ENCODE results near the gene KDM3B. TPM values are rescaled to one million over a fixed set of nuclear protein-coding genes. Genes with fewer than 3 reads are reported as not detected.
A peak's percentile ranks its signal among the peaks of the same experiment; 100 is the strongest.

Gene KDM3B
- total and polyA plus RNA-seq, 5 donors, result 22.8 to 56.3 (median 46.7) TPM

DNA sequence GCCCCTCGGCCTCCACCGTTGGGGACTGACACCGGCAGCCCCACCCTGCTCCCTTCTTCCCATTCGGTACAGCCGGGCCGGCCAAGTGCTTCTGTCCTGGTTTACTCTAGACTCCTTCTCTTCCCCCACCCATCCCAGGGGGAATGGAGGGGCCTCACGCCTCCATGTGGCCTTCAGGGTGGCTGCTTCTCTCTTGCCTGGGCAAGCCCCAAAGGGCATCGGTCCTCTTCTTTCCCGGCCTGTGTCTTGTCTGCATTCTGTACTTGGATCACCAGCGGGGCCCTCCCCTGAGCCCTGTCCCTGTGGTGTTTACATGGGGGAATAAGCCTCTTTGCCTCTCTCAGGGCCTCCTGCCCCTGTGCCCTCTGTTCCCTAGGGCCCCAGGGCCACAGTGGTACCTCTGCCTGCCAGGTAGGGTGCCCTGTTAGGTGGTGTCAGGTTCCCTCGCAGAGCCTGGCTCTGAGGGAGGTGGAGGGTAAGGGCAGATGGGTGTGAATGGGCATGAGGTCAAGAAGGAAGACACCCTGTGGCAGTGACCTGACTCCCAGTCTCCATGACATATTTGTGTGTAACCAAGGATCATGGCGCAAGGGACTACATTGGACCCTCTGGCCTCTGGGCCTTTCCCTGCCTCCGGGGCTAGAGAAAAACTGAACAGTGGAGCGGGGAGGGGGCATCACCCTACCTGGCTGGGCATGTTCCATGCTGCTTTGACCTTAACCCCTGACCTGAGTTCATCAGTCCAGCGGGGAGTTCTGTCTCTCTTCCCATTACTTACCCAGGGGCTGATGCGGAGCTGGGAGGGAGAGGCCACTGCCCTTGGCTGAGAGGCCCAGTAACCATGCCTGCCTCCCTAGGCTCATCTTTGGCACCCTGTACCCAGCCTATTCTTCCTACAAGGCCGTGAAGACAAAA lies 87.9 kb downstream of the KDM3B start:
- Histone ChIP-seq H3K27me3 (ENCODE audit: control insufficient read depth, insufficient read depth) (no peaks in the 10 kb centered on the region), H3K9me3 (ENCODE audit: control insufficient read depth, low read length) (no peaks in the 10 kb centered on the region), H3K4me1 (ENCODE audit: control insufficient read depth, insufficient read depth, low read length) (peaks cover 6% of the 10 kb centered on the region), H3K27ac (ENCODE audit: low read length) (no peak overlapping the region), H3K4me3 (ENCODE audit: low read length) (no peak overlapping the region)
- ATAC-seq (peak; percentile 6 to 9), DNase-seq (peak in 1 of 3 donors; percentile 61)
- WGBS, result 83% methylated on average over 17 of the region's 17 CpGs
- intact Hi-C loops (cut with DNase I), result no loop called here

DNA sequence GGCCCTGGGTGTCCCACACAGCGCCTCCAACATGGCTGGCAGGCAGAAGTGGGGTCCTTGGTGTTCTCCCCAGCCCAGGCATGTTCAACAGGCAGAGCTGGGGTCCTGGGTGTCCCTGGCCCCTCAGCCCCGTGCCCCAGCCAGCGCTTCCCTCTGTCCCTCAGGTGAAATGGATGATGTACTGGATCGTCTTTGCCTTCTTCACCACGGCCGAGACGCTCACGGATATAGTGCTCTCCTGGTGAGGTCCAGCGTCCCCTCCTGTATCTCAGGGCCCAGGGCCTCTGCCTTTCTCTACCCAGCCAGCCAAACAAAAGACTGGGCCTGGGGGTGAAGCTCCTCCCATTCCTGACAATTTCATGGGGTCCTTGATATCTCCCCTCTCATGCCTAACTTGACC lies 88.7 kb downstream of the KDM3B start:
- Histone ChIP-seq H3K27me3 (ENCODE audit: control insufficient read depth, insufficient read depth) (no peaks in the 10 kb centered on the region), H3K4me1 (ENCODE audit: control insufficient read depth, insufficient read depth, low read length) (peaks cover 6% of the 10 kb centered on the region), H3K9me3 (ENCODE audit: control insufficient read depth, low read length) (no peaks in the 10 kb centered on the region), H3K27ac (ENCODE audit: low read length) (no peak overlapping the region), H3K4me3 (ENCODE audit: low read length) (no peak overlapping the region)
- ATAC-seq, result no peak
- intact Hi-C loops (cut with DNase I), result no loop called here
- WGBS, result 84% methylated on average over 9 of the region's 9 CpGs
- no peak for DNase-seq

DNA sequence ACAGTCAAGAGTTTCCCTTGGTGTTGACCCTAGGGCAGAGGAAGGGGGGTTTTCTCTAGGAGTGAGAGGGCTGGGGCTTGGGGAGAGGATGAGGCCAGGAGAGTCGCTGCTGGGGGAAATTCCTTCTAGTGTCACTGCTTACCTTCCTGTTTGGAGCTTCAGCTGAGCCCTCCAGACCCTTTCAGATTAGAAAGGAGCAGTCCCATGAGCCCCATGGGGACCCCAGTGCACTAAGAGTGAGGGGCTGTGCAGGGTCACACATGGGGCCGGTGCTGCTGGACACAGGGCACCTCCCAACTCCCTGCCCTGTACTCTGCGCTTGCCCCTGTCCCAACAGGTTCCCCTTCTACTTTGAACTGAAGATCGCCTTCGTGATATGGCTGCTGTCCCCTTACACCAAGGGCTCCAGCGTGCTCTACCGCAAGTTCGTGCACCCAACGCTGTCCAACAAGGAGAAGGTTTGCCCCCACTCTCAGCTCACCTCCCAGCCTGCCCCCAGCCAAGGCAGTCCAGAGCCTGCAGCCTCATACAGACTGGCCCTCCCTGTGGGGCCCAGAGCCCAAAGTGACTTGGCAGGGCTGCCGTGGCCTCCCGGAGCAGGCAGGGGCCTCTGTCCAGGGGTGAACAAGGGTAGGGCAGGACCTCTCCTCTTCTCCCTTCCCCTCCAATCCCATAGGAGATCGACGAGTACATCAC lies 91.7 kb downstream of the KDM3B start:
- WGBS, result 89% methylated on average over 13 of the region's 13 CpGs
- peak in 1 of 3 donors; percentile 34 for DNase-seq
- Histone ChIP-seq H3K4me3 (ENCODE audit: low read length) (no peak overlapping the region), H3K4me1 (ENCODE audit: control insufficient read depth, insufficient read depth, low read length) (peaks cover 4% of the 10 kb centered on the region), H3K9me3 (ENCODE audit: control insufficient read depth, low read length) (no peaks in the 10 kb centered on the region), H3K27me3 (ENCODE audit: control insufficient read depth, insufficient read depth) (no peaks in the 10 kb centered on the region), H3K27ac (ENCODE audit: low read length) (no peak overlapping the region)
- intact Hi-C loops (cut with DNase I), result no loop called here
- no peak for ATAC-seq

- H3K27me3 ChIP-seq (ENCODE audit: control insufficient read depth, insufficient read depth), result no peaks in the 10 kb centered on the region
- H3K4me3 ChIP-seq (ENCODE audit: low read length), result no peak overlapping the region
- no peak for ATAC-seq
- intact Hi-C loops (cut with DNase I), result no loop called here
- no peak overlapping the region for H3K27ac ChIP-seq (ENCODE audit: low read length)
- no peak for DNase-seq
- WGBS, result 84% methylated on average over 22 of the region's 22 CpGs
- H3K9me3 ChIP-seq (ENCODE audit: control insufficient read depth, low read length), result no peaks in the 10 kb centered on the region
- H3K4me1 ChIP-seq (ENCODE audit: control insufficient read depth, insufficient read depth, low read length), result no peaks in the 10 kb centered on the region
Measured at GRCh38 chr5:138444774-138445546, 92.5 kb downstream of the KDM3B start.

- Histone ChIP-seq H3K4me3 (ENCODE audit: low read length) (no peak overlapping the region), H3K27ac (ENCODE audit: low read length) (no peak overlapping the region), H3K4me1 (ENCODE audit: control insufficient read depth, insufficient read depth, low read length) (no peaks in the 10 kb centered on the region), H3K9me3 (ENCODE audit: control insufficient read depth, low read length) (no peaks in the 10 kb centered on the region), H3K27me3 (ENCODE audit: control insufficient read depth, insufficient read depth) (no peaks in the 10 kb centered on the region)
- ATAC-seq, result no peak
- 87% methylated on average over 18 of the region's 18 CpGs for WGBS
- intact Hi-C loops (cut with DNase I), result no loop called here
- DNase-seq, result no peak
Measured at GRCh38 chr5:138445547-138446271, 93.2 kb downstream of the KDM3B start.

DNA sequence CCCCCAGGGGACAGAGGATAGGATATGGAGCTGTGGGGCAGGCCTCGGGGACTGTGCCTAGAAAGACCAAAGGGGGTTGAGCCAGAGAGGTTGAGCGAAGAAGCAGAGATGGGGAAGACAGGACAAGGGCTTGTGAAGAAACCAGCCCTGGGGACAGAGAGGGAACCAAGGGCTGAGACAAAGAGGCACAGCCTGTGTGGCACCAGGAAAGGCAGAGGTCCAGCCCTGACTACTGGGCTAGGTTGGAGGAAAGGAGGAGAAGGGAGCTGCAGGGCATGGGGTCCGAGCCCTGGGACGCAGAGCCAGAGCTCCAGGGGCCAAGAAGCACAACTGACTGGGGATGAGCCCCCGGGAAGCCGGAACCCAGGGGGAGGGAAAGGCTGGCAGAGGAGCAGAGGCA lies 95.6 kb downstream of the KDM3B start:
- DNase-seq, result no peak
- H3K4me3 ChIP-seq (ENCODE audit: low read length), result no peak overlapping the region
- intact Hi-C loops (cut with DNase I), result no loop called here
- 87% methylated on average over 6 of the region's 6 CpGs for WGBS
- H3K4me1 ChIP-seq (ENCODE audit: control insufficient read depth, insufficient read depth, low read length), result no peaks in the 10 kb centered on the region
- no peaks in the 10 kb centered on the region for H3K27me3 ChIP-seq (ENCODE audit: control insufficient read depth, insufficient read depth)
- H3K9me3 ChIP-seq (ENCODE audit: control insufficient read depth, low read length), result no peaks in the 10 kb centered on the region
- no peak overlapping the region for H3K27ac ChIP-seq (ENCODE audit: low read length)
- no peak for ATAC-seq

DNA sequence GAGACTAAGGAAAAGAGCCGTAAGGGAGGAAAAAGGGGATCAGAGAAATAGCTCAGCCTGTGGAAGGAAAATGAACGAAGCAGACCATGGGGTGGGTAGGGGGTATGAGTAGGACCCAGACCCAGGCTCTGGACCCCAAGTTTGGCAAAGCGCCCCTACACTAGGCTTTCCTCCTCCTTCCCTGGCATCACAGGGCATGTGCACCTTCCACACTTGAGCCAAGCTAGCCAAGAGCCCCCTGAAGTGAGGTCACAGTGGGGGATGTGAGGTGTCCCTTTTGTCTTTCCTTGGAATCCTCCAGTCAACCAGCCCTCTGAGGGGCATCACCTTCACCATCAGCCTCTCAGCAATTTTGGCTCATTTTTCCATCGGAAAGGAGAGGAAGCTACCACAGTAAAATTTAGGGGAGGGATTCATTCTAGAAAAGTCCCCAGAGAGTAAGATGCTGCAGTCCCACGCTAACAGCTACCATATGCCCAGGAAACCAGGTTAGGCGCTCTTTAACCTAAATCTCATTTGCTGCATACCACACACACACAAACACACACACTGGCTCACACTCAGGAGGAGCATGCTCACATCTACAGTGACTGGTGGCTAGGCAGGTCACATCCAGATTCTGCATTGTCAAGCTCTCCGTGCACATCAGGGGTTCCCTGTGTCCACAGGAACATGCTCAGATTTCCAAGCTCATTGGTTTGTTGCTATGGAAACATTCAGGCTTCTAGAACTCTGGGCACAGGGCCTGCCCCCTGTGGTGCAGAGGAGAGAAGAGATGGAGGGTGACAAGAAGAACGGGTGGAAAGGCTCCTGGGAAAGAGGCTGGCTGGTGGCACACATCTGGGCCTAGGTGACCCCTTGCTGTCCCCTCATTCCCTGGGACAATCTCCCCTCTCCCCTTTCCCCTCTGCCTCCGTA lies 96.3 kb downstream of the KDM3B start:
- Histone ChIP-seq H3K27ac (ENCODE audit: low read length) (no peak overlapping the region), H3K4me3 (ENCODE audit: low read length) (no peak overlapping the region), H3K27me3 (ENCODE audit: control insufficient read depth, insufficient read depth) (no peaks in the 10 kb centered on the region), H3K4me1 (ENCODE audit: control insufficient read depth, insufficient read depth, low read length) (no peaks in the 10 kb centered on the region), H3K9me3 (ENCODE audit: control insufficient read depth, low read length) (no peaks in the 10 kb centered on the region)
- no peak for ATAC-seq
- 78% methylated on average over 9 of the region's 9 CpGs for WGBS
- intact Hi-C loops (cut with DNase I), result no loop called here
- DNase-seq, result peak in 1 of 3 donors; percentile 58

- intact Hi-C loops (cut with DNase I), result loop anchor here in 2 of 4 donors (5.0 kb wide), 1 partner anchor 53 kb away; no protein-coding TSS in a partner anchor
- DNase-seq (peak; percentile 91 to 97 (median 95)), ATAC-seq (peak; percentile 88 to 90)
- H3K9me3 ChIP-seq (ENCODE audit: control insufficient read depth, low read length), result no peaks in the 10 kb centered on the region
- H3K27me3 ChIP-seq (ENCODE audit: control insufficient read depth, insufficient read depth), result no peaks in the 10 kb centered on the region
- no peaks in the 10 kb centered on the region for H3K4me1 ChIP-seq (ENCODE audit: control insufficient read depth, insufficient read depth, low read length)
- no peak overlapping the region for H3K27ac ChIP-seq (ENCODE audit: low read length)
- no peak overlapping the region for H3K4me3 ChIP-seq (ENCODE audit: low read length)
- 13% methylated on average over 22 of the region's 22 CpGs for WGBS
Measured at GRCh38 chr5:138449501-138450239, 97.2 kb downstream of the KDM3B start.

- WGBS, result 94% methylated on average over 5 of the region's 5 CpGs
- DNase-seq (no peak), ATAC-seq (no peak)
- H3K4me1 ChIP-seq (ENCODE audit: control insufficient read depth, insufficient read depth, low read length), result no peaks in the 10 kb centered on the region
- no peak overlapping the region for H3K4me3 ChIP-seq (ENCODE audit: low read length)
- intact Hi-C loops (cut with DNase I), result loop anchor here in 2 of 4 donors (5.0 kb wide), 1 partner anchor 51 kb away; no protein-coding TSS in a partner anchor
- H3K27ac ChIP-seq (ENCODE audit: low read length), result no peak overlapping the region
- H3K27me3 ChIP-seq (ENCODE audit: control insufficient read depth, insufficient read depth), result no peaks in the 10 kb centered on the region
- H3K9me3 ChIP-seq (ENCODE audit: control insufficient read depth, low read length), result no peaks in the 10 kb centered on the region
Measured at GRCh38 chr5:138450971-138451370, 98.5 kb downstream of the KDM3B start.
